GM12878 (cell line): ENCODE data around the gene ZMYND19. TPM values are rescaled to one million over a fixed set of nuclear protein-coding genes. Genes with fewer than 3 reads are reported as not detected.
A peak's percentile ranks its signal among the peaks of the same experiment; 100 is the strongest.

ENCODE experiments used
- BRCA1 ChIP-seq: IDR thresholded peaks from 2 replicates; pipeline ENCODE4 v1.6.1; 2011; ENCODE audit warnings: low read depth, low read length, improper control_type of control experiment
- CBFB ChIP-seq: IDR thresholded peaks from 2 replicates; pipeline ENCODE4 v1.6.1; 2016; ENCODE audit warnings: antibody characterized with exemption, low read depth
- CBX3 ChIP-seq: fragments of 200-600 bp; sonication (generic); IDR thresholded peaks from 2 replicates; pipeline ENCODE4 v1.6.1; 2016; ENCODE audit warnings: low read depth, borderline replicate concordance
- CREM ChIP-seq: IDR thresholded peaks from 2 replicates; pipeline ENCODE4 v1.6.1; 2014; ENCODE audit warnings: antibody characterized with exemption, low read depth
- E2F8 ChIP-seq: fragments of 450-650 bp; IDR thresholded peaks from 2 replicates; pipeline ENCODE4 v1.6.1; 2018; ENCODE audit warnings: mild to moderate bottlenecking, low read depth, moderate library complexity; ENCODE audit not compliant: partially characterized antibody
- EED ChIP-seq: sonication (generic); IDR thresholded peaks from 2 replicates; pipeline ENCODE4 v1.6.1; 2016; ENCODE audit warnings: antibody characterized with exemption, low read depth
- ELK1 ChIP-seq: IDR thresholded peaks from 2 replicates; pipeline ENCODE4 v1.6.1; 2012; ENCODE audit warnings: low read depth, low read length, improper control_type of control experiment
- EZH2 ChIP-seq: IDR thresholded peaks from 2 replicates; pipeline ENCODE4 v1.6.1; 2012; ENCODE audit warnings: low read depth, mild to moderate bottlenecking, control low read depth, inconsistent platforms, low read length, borderline replicate concordance; ENCODE audit not compliant: control insufficient read depth
- FOS ChIP-seq: IDR thresholded peaks from 3 replicates; pipeline ENCODE4 v1.6.1; 2011; ENCODE audit warnings: borderline replicate concordance; ENCODE audit not compliant: insufficient read length; ENCODE audit errors: extremely low read depth
- GABPA ChIP-seq: IDR thresholded peaks from 2 replicates; pipeline ENCODE4 v1.6.1; 2014; ENCODE audit warnings: antibody characterized with exemption, low read depth, mild to moderate bottlenecking, inconsistent platforms
- HDAC2 ChIP-seq: fragments of 200-600 bp; sonication (generic); IDR thresholded peaks from 2 replicates; pipeline ENCODE4 v1.6.1; 2017
- HDAC6 ChIP-seq: fragments of 200-600 bp; sonication (generic); IDR thresholded peaks from one replicate; pipeline ENCODE4 v1.8.0; 2017; ENCODE audit warnings: antibody characterized with exemption; ENCODE audit not compliant: unreplicated experiment
- KAT2A ChIP-seq: conservative IDR thresholded peaks from 2 replicates; pipeline ENCODE4 v1.6.1; 2011; ENCODE audit warnings: low read depth, low read length; ENCODE audit not compliant: control insufficient read depth
- MTA2 ChIP-seq: fragments of 450-650 bp; IDR thresholded peaks from 2 replicates; pipeline ENCODE4 v1.6.1; 2016; ENCODE audit warnings: low read depth, mild to moderate bottlenecking, moderate library complexity
- MTA3 ChIP-seq: IDR thresholded peaks from 2 replicates; pipeline ENCODE4 v1.6.1; 2012; ENCODE audit warnings: low read length, inconsistent platforms, borderline replicate concordance
- NFYA ChIP-seq: IDR thresholded peaks from 2 replicates; pipeline ENCODE4 v1.6.1; 2011; ENCODE audit warnings: low read depth, mild to moderate bottlenecking, low read length, improper control_type of control experiment, borderline replicate concordance
- NR2C2 ChIP-seq: IDR thresholded peaks from 2 replicates; pipeline ENCODE4 v1.6.1; 2011; ENCODE audit warnings: borderline replicate concordance, low read depth; ENCODE audit not compliant: control insufficient read depth, insufficient read length
- NR2F1 ChIP-seq: fragments of 450-650 bp; conservative IDR thresholded peaks from 2 replicates; pipeline ENCODE4 v1.6.1; 2017; ENCODE audit warnings: mild to moderate bottlenecking
- PAX8 ChIP-seq: fragments of 450-650 bp; IDR thresholded peaks from 2 replicates; pipeline ENCODE4 v1.6.1; 2017; ENCODE audit warnings: mild to moderate bottlenecking, moderate library complexity
- RELB ChIP-seq: fragments of 450-650 bp; IDR thresholded peaks from 2 replicates; pipeline ENCODE4 v1.6.1; 2017; ENCODE audit warnings: low read depth, mild to moderate bottlenecking, moderate library complexity
- SMC3 ChIP-seq: IDR thresholded peaks from 2 replicates; pipeline ENCODE4 v1.6.1; 2011; ENCODE audit warnings: low read length, improper control_type of control experiment, borderline replicate concordance
- STAT3 ChIP-seq: IDR thresholded peaks from 2 replicates; pipeline ENCODE4 v1.6.1; 2011; ENCODE audit warnings: low read depth, low read length, improper control_type of control experiment
- SUPT20H ChIP-seq: IDR thresholded peaks from 2 replicates; pipeline ENCODE4 v1.6.1; 2011; ENCODE audit warnings: low read depth, mild to moderate bottlenecking, low read length, moderate library complexity, borderline replicate concordance; ENCODE audit not compliant: control insufficient read depth
- ZNF274 ChIP-seq: IDR thresholded peaks from one replicate; pipeline ENCODE4 v1.8.0; 2011; ENCODE audit not compliant: insufficient read length, insufficient read depth
- ZNF622 ChIP-seq: fragments of 450-650 bp; IDR thresholded peaks from 2 replicates; pipeline ENCODE4 v1.6.1; 2017; ENCODE audit warnings: mild to moderate bottlenecking, inconsistent platforms
- polyA plus RNA-seq, 11 experiments: library from polyadenylated mRNA; depleted of rRNA in 4 of 11; unstranded in 6 of 11; stranded (reverse) in 5 of 11; fragments of >200 nt; fragmentation: Nextera tagmentation in 4 of 11; fragmentation: Illumina TruSeq in 1 of 11; extraction: Ambion mirVana in 4 of 11; extraction: Trizol in 1 of 11; gene quantifications; 1 replicate in 1 of 11; 2 replicates in 10 of 11; pipeline versions ENCODE4 v1.2.1 to v1.2.3, GENCODE V29; 2011 to 2016; ENCODE audit warnings: inconsistent platforms in 2 of 11, missing spikeins in 2 of 11, low read depth in 1 of 11
- total RNA-seq, 4 experiments: library from RNA; depleted of rRNA in 3 of 4; stranded (reverse); fragments of >200 nt in 3 of 4; fragmentation: Illumina TruSeq in 1 of 4; extraction: Trizol in 1 of 4; gene quantifications; 2 replicates each; pipeline versions ENCODE4 v1.2.1 to v1.2.3, GENCODE V29; 2013 to 2021

ZMYND19 gene
- total and polyA plus RNA-seq, 10 of the 15 experiments (the other 5 are each of a cell fraction or from before 2014, with no cell fraction given), result 0.84 to 54.8 (median 20.1) TPM

- TF ChIP-seq BRCA1 (no peak), FOS (no peak), NR2F1 (peak; percentile 99), ELK1 (peak; percentile 65; the same call in 1 of the 2 replicates), MTA2 (peak; percentile 97), NFYA (no peak), EZH2 (no peak), HDAC6 (no peak), MTA3 (peak; percentile 72; the same call in 1 of the 2 replicates), ZNF274 (no peak), SMC3 (no peak), RELB (peak; percentile 67; the same call in 1 of the 2 replicates), CBX3 (no peak), CREM (peak; percentile 71), NR2C2 (peak; percentile 89), SUPT20H (no peak), EED (no peak), ZNF622 (no peak), HDAC2 (no peak), CBFB (no peak), E2F8 (peak; percentile 68), GABPA (peak; percentile 93), KAT2A (no peak), PAX8 (no peak), STAT3 (no peak)
These were observed 28.1 kb upstream of the ZMYND19 start, which contains the start of gene EHMT1 (continued) for GRCh38 chr9:137618105-137619067.
